Endometrial microvascular endothelial cells (primary cell): ENCODE results near the gene R3HDM2. TPM values are rescaled to one million over a fixed set of nuclear protein-coding genes. Genes with fewer than 3 reads are reported as not detected.

ENCODE experiments used
- in situ Hi-C: cut with HindIII; loops from 2 replicates; pipeline ENCODE4 v1.10.0; 2017; ENCODE audit warnings: low sequenced_read_pairs, low pct_unique_long_range_greater_than_20kb; ENCODE audit errors: inconsistent ontology term
- total RNA-seq: library from RNA; depleted of rRNA; stranded (reverse); fragments of >200 nt; gene quantifications from one replicate; pipeline ENCODE4 v1.2.3, GENCODE V29; 2015; ENCODE audit errors: inconsistent ontology term

Gene R3HDM2
- total RNA-seq, 1 donor from 2014 or later = 16.8 TPM

- in situ Hi-C loops = no loop called here
These were observed 38.7 kb upstream of the R3HDM2 start for GRCh38 chr12:57469296-57470164.

GRCh38 chr12:57467915-57468314 is 37.1 kb upstream of the R3HDM2 start:
- in situ Hi-C loops = no loop called here

GRCh38 chr12:57467212-57467874 is 36.5 kb upstream of the R3HDM2 start:
- in situ Hi-C loops = no loop called here

GRCh38 chr12:57465747-57466505 is 35.1 kb upstream of the R3HDM2 start:
- in situ Hi-C loops = no loop called here

- in situ Hi-C loops = no loop called here
These were observed 34.3 kb upstream of the R3HDM2 start for GRCh38 chr12:57465030-57465746.

- in situ Hi-C loops = no loop called here
These were observed 33.7 kb upstream of the R3HDM2 start for GRCh38 chr12:57464569-57464968.

- in situ Hi-C loops = no loop called here
These were observed 32.0 kb upstream of the R3HDM2 start for GRCh38 chr12:57462912-57463253.

- in situ Hi-C loops = no loop called here
These were observed 31.5 kb upstream of the R3HDM2 start for GRCh38 chr12:57462251-57462911.

- in situ Hi-C loops = no loop called here
These were observed 31.0 kb upstream of the R3HDM2 start for GRCh38 chr12:57461917-57462250.

- in situ Hi-C loops = no loop called here
These were observed 30.6 kb upstream of the R3HDM2 start for GRCh38 chr12:57461276-57461916.

GRCh38 chr12:57460841-57461275 is 30.0 kb upstream of the R3HDM2 start:
- in situ Hi-C loops = no loop called here

- in situ Hi-C loops = no loop called here
These were observed 29.6 kb upstream of the R3HDM2 start for GRCh38 chr12:57460468-57460784.

GRCh38 chr12:57459750-57460467 is 29.1 kb upstream of the R3HDM2 start, which contains the start of gene GLI1:
Gene GLI1, plus strand, starts transcription at chr12:57459785. Its CDS starts 3,907 bp downstream, at chr12:57463692.
- in situ Hi-C loops = no loop called here

GRCh38 chr12:57459055-57459749 is 28.4 kb upstream of the R3HDM2 start:
- in situ Hi-C loops = no loop called here

- in situ Hi-C loops = no loop called here
These were observed 27.8 kb upstream of the R3HDM2 start for GRCh38 chr12:57458665-57459054.

GRCh38 chr12:57456737-57457490 is 26.1 kb upstream of the R3HDM2 start:
- in situ Hi-C loops = no loop called here
